Renal cortical epithelial cell (primary cell): ENCODE measurements around the gene KYNU. TPM values are rescaled to one million over a fixed set of nuclear protein-coding genes. Genes with fewer than 3 reads are reported as not detected.
"Not testable (repeated sequence)": the region's sequence is repeated elsewhere in the genome, so short reads cannot be mapped to it uniquely, and the experiment has no call there.

Experiments used
- DNase-seq: peaks from one replicate; pipeline ENCODE4 v3.0.0-alpha.2; 2011; ENCODE audit warnings: low read depth
- total RNA-seq: library from RNA; depleted of rRNA; stranded (reverse); fragments of >200 nt; gene quantifications from 2 replicates; pipeline ENCODE4 v1.2.3, GENCODE V29; 2014

KYNU gene
- total RNA-seq, 1 donor from 2014 or later = 1.6 TPM

DNA sequence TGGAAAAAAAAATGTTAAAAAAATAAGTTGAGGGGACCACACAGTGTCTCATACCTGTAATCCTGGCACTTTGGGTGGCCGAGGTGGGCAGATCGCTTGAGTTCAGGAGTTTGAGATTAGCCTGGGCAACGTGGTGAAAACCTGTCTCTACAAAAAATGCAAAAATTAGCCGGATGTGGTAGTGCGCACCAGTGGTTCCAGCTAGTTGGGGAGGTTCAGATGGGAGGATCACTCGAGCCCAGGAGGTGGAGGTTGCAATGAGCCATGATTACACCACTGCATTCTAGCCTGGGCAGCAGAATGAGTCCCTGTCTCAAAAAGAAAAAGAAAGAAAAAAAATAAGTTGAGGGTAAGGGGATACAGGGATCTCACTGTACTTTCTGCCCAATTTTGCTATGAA, 6.1 kb upstream of the KYNU start:
- DNase-seq = no peak

DNA sequence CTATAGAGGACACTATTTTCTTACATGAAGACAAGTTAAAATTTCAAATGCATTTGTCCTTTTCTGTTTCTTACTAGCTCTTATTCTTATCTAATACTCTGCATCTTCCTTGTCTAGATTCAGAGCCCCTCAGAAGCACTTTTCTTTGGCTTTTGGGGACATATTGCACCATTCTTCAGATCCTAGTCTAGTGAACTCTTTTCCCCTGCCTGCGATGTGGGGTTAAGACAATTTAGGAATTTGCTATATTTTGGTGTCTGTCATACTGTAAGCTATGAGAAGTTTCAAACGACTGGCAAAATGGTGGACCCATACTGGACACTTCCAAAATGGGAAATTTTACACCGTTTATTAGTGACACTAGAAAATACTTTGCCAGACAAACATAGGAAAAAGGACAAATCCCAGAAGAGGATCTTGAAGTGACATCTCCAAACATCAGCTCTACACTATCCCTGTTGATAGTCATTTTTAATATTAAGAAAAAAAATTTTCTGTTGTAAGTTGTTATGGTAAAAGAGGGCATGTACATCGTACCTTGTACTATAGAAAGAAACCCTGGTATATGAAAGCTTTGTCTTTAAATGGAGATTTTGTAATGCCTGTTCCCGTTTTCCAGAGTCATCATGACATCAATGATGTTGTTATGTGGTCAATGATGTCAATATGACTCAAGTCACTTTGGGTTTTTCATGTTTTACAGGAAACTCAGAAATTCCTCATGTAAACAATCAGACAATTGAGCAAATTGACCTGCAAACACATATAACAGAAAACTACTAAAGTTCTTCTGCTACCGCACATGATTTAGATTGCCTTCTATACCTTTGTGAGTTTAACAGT, 4.4 kb upstream of the KYNU start:
- DNase-seq = peak; percentile 90

DNA sequence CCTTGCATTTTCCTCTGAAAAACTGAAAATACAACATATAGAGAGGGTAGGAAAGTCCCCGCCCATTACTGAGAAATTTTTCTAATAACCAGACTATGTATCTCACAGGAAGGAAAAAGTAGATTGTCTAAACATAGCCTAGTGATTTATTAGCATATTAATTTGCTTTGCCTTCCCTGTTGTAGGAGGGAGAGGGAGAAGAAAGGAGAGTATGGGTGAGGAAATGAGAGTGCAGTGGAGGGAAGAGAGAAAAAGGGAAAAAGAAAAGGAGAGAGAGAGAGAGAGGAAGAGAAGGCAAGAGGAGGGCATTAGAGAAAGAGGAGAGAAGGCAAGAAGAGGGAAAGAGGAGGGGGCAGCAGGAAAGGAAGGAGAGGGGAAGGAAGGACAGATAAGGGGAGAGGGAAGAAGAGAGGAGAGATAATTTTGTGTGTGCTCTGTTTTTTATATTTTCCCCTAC, 3.6 kb upstream of the KYNU start:
- no peak for DNase-seq

DNA sequence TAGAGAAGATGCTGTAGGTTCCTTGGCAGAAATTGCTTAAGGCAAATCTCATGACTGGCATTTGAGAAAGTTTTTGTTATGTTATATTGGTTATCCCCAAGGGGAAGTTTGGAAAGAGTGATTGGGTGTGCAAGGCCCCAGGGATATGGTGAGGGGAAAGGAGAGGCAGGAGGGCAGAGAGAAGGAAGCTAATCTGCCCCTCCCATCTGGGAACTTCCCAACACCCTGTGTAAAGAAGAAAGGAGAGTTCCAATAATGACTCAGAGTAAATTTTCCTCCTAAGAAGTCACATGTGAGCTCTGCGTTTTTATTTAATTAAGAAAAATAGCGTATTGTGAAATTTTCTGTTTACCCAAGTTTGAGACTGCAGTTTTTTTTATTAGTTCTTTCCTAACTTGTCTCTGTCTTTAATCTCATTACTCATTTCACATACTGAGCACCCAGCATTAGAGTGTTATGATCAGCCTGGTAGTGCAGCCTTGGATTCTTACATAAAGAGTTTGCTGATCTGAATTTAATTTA, 3.1 kb upstream of the KYNU start:
- peak; percentile 100 for DNase-seq

DNA sequence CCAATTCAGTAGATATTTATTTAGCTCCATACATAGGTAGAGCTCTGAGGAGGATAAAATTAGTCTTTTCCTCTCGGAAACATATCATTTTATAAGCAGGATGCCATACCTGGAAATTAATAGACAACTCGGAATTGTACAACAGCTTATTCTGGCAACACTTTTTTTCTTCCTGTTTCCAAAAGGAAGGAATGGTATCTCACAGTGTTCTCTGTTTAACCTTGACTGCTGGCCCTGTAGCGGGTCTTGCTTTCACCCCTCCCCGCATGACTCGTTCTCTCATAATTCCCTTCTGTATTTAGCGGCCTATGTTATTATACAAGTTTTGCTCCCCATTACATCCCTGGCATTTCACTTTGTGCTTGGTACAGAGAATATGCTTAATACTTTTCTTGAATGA, 2.5 kb upstream of the KYNU start:
- no peak for DNase-seq

DNA sequence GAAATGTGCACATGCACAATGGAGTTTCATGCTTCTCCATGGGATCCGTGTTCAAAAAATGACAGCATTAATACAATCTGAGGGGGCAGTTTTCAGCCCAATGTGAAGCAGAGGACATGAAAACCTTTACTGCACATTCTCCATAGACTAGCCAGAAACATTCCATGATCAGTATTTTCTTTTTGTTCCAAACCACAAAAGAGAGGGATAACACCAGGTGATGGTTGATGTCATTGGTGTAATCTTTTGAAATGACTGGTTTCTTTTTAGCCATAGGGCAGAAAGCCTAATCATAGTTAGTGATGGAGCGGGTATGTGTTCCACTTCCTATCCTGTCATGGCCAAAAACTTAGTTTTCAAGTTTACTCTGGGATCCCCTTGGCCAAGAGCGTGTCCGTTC, 1.8 kb upstream of the KYNU start:
- DNase-seq = peak; percentile 27

DNA sequence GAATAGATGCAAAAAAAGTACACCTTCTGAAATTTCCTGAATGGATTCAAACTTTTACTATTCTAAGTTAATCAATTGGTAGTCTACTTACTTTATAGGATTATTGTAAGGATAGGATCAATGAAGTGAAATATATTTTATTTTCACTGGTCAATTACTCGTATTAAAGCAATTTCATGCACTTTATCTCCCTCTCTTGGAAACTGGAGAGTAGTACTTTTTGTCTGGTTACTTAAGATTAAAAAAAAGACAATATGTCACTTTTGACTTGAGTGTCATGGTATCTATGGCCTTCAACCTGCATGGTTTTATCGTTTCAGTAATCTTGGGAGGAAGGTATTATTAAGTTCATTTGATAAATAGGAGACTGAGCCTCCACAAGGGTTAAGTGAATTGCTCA, 1.0 kb upstream of the KYNU start:
- DNase-seq = peak; percentile 61

DNA sequence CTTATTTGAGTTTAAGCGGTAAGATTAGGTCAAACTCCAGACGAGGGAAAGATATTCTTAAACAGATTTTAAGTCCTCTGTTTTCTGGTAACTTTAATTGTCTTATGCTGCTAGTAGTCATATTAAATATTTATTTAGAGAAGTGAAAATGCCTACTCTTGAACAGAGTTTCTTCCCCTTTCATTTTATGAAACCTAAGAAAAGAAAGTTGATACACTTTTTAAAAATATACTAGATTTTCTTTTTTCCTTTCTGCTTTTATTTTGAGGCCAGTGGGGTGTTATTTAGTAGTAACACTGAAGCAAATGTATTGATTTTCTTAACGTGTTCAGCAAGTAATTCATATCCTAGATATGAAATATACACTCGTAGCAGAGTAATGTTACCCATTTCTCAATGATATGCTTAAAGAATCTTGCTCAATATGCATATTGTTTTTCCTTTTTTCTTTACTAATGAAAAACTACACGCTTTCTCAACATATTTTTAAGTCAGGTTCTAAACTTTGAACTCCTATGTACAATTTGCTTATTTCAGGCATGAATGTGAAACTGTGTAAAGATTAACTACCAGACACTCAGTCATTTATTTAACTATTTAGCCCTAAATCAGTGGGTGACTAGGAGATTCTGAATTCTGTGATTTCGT, 691 bp downstream of the KYNU start:
- peak; percentile 58 for DNase-seq

DNA sequence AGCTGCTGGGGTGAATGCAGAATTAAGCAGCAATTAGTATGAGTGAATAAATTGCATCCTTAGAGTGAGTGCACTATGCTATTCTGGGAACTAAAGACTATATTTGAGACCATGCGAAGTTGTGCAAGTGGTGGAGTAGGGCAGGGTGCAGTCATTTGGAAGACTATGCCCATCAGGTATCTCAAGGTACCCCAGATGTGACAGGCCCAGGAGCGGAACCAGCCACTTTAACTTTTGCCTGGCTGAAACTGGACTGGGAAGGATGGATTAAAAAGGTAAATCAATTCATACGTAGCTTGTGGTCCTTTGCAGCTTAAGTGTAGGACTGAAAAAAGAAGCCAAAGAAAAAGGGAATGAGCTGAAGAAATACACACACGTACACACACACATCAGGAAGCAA, 1.7 kb downstream of the KYNU start:
- DNase-seq = no peak

DNA sequence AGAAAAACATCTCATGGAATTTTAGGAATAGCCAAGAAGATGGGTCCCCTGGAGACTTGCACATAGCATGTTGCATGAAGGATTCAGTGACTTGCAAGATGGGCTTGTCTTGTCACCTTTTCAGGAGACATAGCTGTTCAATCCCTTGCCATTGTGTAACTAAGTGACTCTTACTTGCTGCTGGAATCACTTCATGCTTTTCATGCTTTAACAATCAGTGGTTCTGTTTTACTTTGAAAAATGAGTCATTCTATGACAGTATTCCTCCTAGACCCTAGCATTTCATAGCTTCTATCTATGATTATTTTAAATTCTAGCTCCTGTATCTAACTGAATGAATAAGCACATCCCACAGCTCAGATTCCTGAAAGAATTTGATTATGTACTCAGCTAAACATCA, 2.8 kb downstream of the KYNU start:
- peak; percentile 90 for DNase-seq

DNA sequence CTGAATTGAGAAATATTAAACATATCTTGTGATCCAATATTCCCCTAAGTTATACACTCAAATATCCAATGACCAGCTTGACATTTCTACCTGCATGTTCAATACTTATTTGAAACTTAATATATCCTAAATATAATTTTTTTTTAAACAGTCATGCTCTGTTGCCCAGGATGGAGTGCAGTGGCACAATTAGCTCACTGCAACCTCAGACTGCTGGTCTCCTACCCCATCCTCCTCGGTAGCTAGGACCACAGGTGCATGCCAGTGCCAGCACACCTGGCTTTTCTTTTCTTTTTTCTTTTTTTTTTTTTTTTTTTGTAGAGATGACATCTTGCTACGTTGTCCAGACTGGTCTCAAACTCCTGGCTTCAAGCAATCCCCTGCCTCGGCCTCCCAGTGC, 4.2 kb downstream of the KYNU start:
- DNase-seq = no peak

DNA sequence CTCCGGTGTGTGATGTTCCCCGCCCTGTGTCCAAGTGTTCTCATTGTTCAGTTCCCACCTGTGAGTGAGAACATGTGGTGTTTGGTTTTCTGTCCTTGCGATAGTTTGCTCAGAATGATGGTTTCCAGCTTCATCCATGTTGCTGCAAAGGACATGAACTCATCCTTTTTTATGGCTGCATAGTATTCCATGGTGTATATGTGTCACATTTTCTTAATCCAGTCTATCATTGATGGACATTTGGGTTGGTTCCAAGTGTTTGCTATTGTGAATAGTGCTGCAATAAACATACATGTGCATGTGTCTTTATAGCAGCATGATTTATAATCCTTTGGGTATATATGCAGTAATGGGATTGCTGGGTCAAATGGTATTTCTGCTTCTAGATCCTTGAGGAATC, 5.0 kb downstream of the KYNU start:
- not testable (repeated sequence) for DNase-seq

DNA sequence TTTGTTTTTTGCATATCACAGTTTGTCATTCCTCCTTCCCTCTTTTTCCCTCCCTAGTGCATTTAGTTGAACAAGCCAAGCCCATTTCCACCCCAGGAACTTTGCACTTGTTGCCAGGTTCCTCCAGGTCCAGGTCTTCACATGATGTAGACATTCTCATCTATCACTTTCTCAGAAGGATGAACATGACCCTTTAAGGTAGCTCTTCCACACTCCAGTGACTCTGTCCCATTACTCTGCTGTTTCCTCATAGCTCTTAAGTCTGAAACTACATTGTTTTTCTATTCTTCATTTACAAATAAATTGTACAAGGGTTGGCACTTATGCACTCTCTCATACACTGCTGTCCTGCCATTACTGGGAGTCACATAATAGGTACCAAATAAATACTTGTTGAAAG, 6.1 kb downstream of the KYNU start:
- DNase-seq = peak; percentile 78

DNA sequence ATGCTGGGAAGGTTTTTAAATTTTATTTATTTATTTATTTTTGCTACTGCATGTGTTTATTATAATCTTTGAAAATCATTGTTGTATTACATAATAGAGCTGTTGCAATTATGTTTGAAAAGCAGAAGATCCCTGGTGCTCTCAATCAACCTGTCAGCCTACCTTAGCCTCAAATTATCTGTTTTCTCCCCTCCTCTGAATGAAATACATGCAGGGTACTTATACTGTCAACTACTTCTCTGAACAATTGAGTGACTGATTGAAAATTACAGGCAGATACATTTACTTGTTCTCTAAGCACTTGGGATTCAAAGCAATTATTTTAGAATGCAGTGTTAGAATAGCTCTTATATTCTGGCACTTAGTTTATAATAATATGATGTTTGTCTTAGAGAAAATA, 8.1 kb downstream of the KYNU start:
- DNase-seq = no peak

DNA sequence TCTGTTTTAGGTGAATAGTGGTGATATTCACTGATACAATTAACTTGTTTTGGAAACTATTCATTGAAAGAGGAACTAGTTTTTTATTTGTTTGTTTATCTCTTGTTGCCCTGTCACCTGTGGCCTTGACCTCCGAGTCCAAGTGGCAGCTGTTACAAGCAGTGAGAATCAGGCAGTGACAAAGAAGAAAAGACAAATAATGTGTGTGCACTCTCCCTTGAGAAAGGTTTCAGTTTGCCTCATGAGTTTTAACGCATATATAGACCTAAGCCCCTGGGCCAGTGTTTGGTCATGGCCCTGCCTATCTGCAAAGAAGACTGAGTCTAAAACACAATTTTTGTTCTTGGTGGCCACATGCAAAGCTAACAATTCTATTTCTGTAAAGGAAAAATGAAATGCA, 15.3 kb downstream of the KYNU start:
- DNase-seq = no peak

DNA sequence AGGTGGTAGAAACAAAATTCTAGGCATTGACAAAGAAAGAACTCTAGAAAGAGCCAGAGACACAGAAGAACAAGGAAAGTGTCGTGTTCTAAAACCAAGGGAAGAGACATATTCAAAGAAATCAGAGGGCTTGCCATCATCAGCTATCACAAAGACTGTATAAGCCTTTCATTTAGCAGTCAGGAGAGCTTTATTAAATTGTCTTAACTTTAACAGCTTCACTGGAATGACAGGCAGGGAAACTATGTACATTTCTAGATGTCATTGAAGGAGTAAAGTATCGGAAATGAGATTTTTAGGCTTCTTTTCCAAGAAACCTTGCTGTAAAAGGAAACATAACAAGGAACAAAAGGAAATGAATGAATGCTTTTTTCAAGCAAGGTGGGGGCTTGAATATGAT, 15.8 kb downstream of the KYNU start:
- DNase-seq = no peak

DNA sequence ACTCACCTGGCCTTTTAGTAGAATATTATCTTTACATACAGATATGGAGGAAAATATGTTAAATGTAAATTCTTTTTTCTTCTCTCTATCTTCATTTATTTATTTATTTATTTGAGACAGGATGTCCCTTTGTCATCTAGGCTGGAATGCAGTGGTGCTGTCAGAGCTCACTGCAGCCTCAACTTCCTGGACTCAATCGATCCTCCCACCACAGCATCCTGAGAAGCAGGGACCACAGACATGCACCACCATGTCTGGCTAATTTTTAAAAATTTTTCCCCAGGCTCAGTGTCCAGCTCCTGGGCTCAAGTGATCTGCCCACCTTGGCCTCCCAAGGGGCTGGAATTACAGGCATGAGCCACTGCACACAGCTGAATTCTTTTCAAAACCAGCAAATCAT, 20.3 kb downstream of the KYNU start:
- no peak for DNase-seq

DNA sequence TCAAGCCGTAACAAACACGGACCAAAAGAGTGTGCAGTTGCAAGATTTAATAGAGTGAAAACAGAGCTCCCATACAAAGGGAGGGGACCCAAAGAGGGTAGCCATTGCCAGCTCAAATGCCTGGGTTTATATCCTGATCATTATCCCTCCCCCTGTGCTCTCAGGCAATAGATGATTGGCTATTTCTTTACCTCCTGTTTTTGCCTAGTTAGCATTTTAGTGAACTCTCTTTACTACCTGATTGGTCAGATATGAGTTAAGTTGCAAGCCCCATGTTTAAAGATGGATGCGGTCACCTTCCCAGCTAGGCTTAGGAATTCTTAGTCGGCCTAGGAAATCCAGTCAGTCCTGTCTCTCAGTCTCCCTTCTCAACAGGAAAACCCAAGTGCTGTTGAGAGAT, 22.9 kb downstream of the KYNU start:
- DNase-seq = not testable (repeated sequence)

DNA sequence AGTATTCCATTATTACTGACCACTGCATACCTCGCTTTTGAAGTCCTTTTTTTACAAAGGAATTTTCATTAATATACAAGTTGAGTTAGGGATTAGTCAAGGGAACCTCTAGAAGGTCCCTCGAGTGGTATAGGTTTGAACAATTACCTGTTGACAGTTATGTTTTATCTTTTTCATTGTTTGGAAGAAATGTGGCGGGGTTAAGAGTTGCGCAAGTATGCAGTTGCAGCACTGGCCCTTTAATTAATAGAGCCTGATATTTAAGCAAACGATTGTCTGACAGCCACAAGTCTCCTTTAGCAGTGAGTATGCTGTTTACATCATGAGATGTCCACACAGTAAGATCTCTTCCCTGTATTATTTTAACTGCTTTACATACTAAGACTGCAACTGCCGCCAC, 24.3 kb downstream of the KYNU start:
- DNase-seq = no peak

DNA sequence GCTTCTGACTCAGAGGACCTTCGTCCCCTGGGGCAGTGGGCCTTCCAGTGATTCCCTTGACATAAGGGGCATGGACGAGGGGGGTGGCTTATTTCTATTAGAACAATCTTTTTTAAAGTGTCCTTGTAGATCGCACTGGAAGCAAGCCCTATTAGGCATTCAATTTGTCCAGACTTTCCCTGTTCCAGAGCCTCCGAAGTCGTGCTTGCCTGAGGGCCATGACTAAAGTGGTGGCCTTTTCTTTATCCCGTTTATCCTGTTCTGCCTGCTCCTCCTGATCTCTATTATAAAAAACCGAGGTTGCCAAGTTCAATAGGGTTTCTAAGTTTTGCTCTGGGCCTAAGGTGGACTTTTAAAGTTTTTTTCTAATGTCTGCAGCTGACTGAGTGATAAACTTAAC, 26.3 kb downstream of the KYNU start:
- not testable (repeated sequence) for DNase-seq

DNA sequence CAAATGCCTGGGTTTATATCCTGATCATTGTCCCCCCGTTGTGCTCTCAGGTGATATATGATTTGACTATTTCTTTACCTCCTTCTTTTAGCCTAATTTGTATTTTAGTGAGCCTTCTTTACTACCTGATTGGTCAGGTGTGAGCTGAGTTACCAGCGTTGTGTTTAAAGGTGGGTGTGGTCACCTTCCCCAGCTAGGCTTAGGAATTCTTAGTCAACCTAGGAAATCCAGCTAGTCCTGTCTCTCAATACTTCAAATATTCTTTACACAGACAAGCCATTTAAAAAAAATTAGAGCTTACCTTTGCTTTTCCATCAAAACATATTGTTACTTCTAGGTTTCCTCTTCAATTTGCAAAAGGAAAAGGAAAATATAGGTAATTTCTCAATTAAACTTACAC, 30.2 kb downstream of the KYNU start:
- no peak for DNase-seq

DNA sequence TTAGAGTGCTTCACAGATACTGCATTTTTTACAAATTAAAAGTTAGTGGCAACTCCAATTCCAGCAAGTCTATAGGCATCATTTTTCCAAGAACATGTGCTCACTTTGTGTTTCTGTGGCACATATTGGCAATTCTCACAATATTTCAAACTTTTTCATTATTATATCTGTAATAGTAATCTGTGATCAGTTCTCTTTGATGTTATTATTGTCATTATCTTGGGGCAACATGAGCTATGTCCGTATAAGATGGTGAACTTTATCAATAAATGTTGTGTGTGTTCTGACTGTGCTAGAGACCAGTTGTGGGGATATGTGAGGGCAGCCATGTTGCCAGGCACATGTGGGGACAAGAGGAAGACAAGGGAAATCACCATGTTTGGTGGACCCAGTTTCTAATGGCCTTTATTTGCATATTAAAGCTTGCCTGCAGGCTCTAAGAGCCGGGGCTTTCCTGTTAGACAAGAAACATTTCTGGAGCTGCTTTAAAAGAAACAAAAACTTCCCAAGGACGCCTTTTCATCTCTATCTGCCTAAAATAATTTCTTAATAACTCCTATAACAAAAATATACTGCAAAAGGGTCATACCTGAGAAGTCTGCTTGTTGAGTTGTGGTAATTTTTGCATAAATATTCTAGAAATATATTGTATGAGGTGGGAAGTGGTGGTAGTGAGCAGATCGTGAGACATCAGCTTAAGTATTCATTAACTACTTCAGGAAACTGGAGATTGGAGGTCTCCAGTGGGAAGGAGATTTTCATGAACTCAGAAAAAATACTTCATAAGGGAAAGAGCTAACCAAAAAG, 37.2 kb downstream of the KYNU start:
- peak; percentile 61 for DNase-seq
